Tibial nerve (tissue), 4 donors: ENCODE measurements around the gene ELK3.

Experiments used
- EP300 ChIP-seq, 2 donors: sonication (generic); formaldehyde crosslinking; IDR thresholded peaks; one replicate each; pipeline ENCODE4 v1.6.1; 2017; ENCODE audit warnings: antibody characterized with exemption in 2 of 2, mild to moderate bottlenecking in 1 of 2
- POLR2A ChIP-seq, 2 donors: fragments of 450-650 bp; IDR thresholded peaks; one replicate each; pipeline ENCODE4 v1.6.1; 2017; ENCODE audit warnings: antibody characterized with exemption in 2 of 2, mild to moderate bottlenecking in 2 of 2, moderate library complexity in 2 of 2
- TF ChIP-seq, protein P1 (sequence below), 5 experiments: fragments of 200-600 bp in 3 of 5; fragments of 450-650 bp in 2 of 5; sonication (generic) in 3 of 5; IDR thresholded peaks; one replicate each; pipeline ENCODE4 v1.5.1; 2016 to 2019; ENCODE audit warnings: antibody characterized with exemption in 5 of 5, mild to moderate bottlenecking in 3 of 5, moderate library complexity in 2 of 5

DNA sequence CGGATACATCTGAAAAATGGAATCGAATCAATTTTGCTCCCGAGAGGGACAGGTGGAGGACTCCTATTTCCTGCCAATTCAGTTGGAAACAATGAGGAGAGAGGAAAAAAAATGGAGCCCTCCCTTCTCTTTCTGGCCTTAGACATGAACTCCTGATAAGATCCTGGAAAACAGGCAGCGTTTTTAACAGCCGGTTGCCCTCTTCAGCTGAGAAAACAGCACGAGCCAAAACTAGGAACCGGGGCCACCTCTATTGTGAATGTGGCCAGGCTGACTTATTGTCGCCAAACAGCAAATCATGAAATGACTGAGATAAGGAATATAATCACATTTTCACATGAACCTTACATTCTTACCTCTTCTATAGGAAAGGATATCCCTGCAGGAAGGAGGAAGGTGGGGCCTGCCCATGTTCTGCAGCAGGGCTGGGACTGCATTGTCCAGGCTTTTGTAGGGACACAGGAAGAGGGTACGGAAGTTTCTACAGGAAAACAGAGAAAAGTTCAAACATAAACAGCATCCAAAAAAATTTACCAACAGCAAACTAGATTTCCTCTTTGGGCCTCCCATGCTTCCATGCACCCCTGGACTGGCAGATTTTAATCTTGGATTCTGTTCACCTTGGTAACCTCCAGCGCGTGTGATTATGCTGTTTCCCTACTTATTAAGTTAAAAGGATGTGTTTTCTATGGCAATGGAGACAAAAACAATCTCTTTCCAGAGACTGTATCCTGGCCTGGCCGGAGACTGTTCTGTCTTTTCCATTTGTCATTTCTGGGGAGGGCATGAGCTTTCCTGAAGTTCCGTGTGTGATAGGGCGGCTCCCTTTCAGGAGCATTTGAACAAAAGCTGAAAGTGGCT is 29.0 kb upstream of the ELK3 start:
- TF ChIP-seq, protein P1, sequence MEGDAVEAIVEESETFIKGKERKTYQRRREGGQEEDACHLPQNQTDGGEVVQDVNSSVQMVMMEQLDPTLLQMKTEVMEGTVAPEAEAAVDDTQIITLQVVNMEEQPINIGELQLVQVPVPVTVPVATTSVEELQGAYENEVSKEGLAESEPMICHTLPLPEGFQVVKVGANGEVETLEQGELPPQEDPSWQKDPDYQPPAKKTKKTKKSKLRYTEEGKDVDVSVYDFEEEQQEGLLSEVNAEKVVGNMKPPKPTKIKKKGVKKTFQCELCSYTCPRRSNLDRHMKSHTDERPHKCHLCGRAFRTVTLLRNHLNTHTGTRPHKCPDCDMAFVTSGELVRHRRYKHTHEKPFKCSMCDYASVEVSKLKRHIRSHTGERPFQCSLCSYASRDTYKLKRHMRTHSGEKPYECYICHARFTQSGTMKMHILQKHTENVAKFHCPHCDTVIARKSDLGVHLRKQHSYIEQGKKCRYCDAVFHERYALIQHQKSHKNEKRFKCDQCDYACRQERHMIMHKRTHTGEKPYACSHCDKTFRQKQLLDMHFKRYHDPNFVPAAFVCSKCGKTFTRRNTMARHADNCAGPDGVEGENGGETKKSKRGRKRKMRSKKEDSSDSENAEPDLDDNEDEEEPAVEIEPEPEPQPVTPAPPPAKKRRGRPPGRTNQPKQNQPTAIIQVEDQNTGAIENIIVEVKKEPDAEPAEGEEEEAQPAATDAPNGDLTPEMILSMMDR (IDR thresholded peaks at IDR 0.05): no peak
- TF ChIP-seq EP300 (IDR thresholded peaks at IDR 0.05): no peak
- no peak for TF ChIP-seq POLR2A (IDR thresholded peaks at IDR 0.05)
